ENCODE results near the gene PTCH1. TPM values are rescaled to one million over a fixed set of nuclear protein-coding genes. Genes with fewer than 3 reads are reported as not detected.

The PTCH1 gene
- polyA plus RNA-seq, 2 of the 4 experiments (the other 2 are of a cell fraction) = 1.9 to 4.8 TPM

GRCh38 chr9:95407524-95407923, 109.2 kb downstream of the PTCH1 start:
- ATAC-seq (no peak), DNase-seq (ENCODE audit: low read depth in 1 of 2, low spot score in 1 of 2) (no peak), FAIRE-seq (no peak)
- H3K4me1 ChIP-seq = peaks cover 22% of the 10 kb centered on the region
- WGBS (ENCODE audit: missing lambda C conversion rate) = 93% methylated on average over 1 of the region's 1 CpG
- ChIA-PET CTCF (no interaction called here), POLR2A (no interaction called here)
- H3K9me3 ChIP-seq = 0 out of 3 replicates have a peak, but pooled peaks cover 3% of the 10 kb centered on the region
- no peak overlapping the region for H3K4me3 ChIP-seq
- no peak overlapping the region for H3K27ac ChIP-seq
- TF ChIP-seq JUN (IDR thresholded peaks at IDR 0.05) (no peak), FOSB (CRISPR knock-in tag; IDR thresholded peaks at IDR 0.05) (no peak), CTCF (IDR thresholded peaks at IDR 0.05) (no peak), RCOR1 (IDR thresholded peaks at IDR 0.05; ENCODE audit: low read depth, low read length) (no peak), SREBF2 (IDR thresholded peaks at IDR 0.05) (no peak), EHF (CRISPR knock-in tag; IDR thresholded peaks at IDR 0.05) (no peak), ELK1 (IDR thresholded peaks at IDR 0.05; ENCODE audit: low read depth, low read length) (no peak)
- H3K4me2 ChIP-seq = no peak overlapping the region

GRCh38 chr9:95406121-95406520, 110.7 kb downstream of the PTCH1 start:
- 56% methylated on average over 2 of the region's 2 CpGs for WGBS (ENCODE audit: missing lambda C conversion rate)
- TF ChIP-seq PBX3 (IDR thresholded peaks at IDR 0.05) (no peak), HOXB13 (CRISPR knock-in tag; IDR thresholded peaks at IDR 0.05; ENCODE audit: low read depth) (no peak), FOXS1 (CRISPR knock-in tag; IDR thresholded peaks at IDR 0.05) (no peak), CEBPB (IDR thresholded peaks at IDR 0.05) (peak; percentile 61 to 67), TP53 (CRISPR knock-in tag; IDR thresholded peaks at IDR 0.05) (no peak), HOXA7 (CRISPR knock-in tag; IDR thresholded peaks at IDR 0.05) (no peak), MYC (IDR thresholded peaks at IDR 0.05; ENCODE audit: borderline replicate concordance, low read length) (no peak), NFE2L2 (conservative IDR thresholded peaks at IDR 0.05; ENCODE audit: low read length) (no peak), HES2 (IDR thresholded peaks at IDR 0.05) (peak; percentile 52; the same call in 1 of the 2 replicates), ZFP36 (IDR thresholded peaks at IDR 0.05; ENCODE audit: borderline replicate concordance, partially characterized antibody) (no peak), EHMT2 (IDR thresholded peaks at IDR 0.05; ENCODE audit: low read depth) (no peak), ATOH8 (CRISPR knock-in tag; IDR thresholded peaks at IDR 0.05; ENCODE audit: low read depth) (no peak)
- peaks cover 22% of the 10 kb centered on the region for H3K4me1 ChIP-seq
- no peak overlapping the region for H3K4me2 ChIP-seq
- H3K9me3 ChIP-seq = 0 out of 3 replicates have a peak, but pooled peaks cover 3% of the 10 kb centered on the region
- DNase-seq (ENCODE audit: low read depth in 1 of 2, low spot score in 1 of 2) (no peak), FAIRE-seq (no peak), ATAC-seq (no peak)
- ChIA-PET POLR2A (no interaction called here), CTCF (no interaction called here)
- H3K4me3 ChIP-seq = no peak overlapping the region
- no peak overlapping the region for H3K27ac ChIP-seq

- H3K9me3 ChIP-seq = 0 out of 3 replicates have a peak, but pooled peaks cover 5% of the 10 kb centered on the region
- ChIA-PET CTCF (no interaction called here), POLR2A (no interaction called here)
- H3K4me3 ChIP-seq = no peak overlapping the region
- no peaks in the 10 kb centered on the region for H3K4me1 ChIP-seq
- TF ChIP-seq NPAS2 (CRISPR knock-in tag; IDR thresholded peaks at IDR 0.05; ENCODE audit: borderline replicate concordance) = no peak
- no peak for TF ChIP-seq POLR2A (IDR thresholded peaks at IDR 0.05; ENCODE audit: low read length)
- TF ChIP-seq TP53 (CRISPR knock-in tag; IDR thresholded peaks at IDR 0.05) = no peak
- TF ChIP-seq ELK1 (IDR thresholded peaks at IDR 0.05; ENCODE audit: low read depth, low read length) = no peak
- 91% methylated on average over 4 of the region's 4 CpGs for WGBS (ENCODE audit: missing lambda C conversion rate)
- FAIRE-seq = no peak
- H3K4me2 ChIP-seq = no peak overlapping the region
- H3K27ac ChIP-seq = no peak overlapping the region
- ATAC-seq = no peak
- no peak for DNase-seq (ENCODE audit: low read depth in 1 of 2, low spot score in 1 of 2)
These were observed 117.5 kb downstream of the PTCH1 start for GRCh38 chr9:95399261-95399660.
